ENCODE measurements around the gene MAP4K4.

MAP4K4 gene

DNA sequence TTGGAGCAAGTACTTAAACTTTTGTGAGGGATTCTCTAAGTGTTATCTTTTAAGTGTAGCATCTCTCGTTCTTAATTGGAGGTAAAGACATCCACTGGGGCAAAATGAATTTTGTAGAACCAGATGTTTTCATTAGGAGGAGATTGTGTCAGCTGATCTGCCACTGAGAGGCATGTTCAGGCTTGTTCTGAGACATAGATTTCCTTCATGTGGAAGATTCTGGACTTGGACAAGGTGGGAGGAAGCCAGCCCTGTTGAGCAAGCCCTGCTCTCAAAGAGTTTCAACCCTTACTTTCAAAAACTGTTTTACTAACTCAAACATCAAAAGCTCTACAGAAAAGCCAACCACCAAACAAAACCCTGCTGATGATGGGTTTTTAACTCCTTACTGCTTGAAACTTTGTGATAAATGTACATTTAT lies 6.5 kb downstream of the MAP4K4 start:
- TF ChIP-seq, protein P1, sequence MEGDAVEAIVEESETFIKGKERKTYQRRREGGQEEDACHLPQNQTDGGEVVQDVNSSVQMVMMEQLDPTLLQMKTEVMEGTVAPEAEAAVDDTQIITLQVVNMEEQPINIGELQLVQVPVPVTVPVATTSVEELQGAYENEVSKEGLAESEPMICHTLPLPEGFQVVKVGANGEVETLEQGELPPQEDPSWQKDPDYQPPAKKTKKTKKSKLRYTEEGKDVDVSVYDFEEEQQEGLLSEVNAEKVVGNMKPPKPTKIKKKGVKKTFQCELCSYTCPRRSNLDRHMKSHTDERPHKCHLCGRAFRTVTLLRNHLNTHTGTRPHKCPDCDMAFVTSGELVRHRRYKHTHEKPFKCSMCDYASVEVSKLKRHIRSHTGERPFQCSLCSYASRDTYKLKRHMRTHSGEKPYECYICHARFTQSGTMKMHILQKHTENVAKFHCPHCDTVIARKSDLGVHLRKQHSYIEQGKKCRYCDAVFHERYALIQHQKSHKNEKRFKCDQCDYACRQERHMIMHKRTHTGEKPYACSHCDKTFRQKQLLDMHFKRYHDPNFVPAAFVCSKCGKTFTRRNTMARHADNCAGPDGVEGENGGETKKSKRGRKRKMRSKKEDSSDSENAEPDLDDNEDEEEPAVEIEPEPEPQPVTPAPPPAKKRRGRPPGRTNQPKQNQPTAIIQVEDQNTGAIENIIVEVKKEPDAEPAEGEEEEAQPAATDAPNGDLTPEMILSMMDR (conservative IDR thresholded peaks at IDR 0.05), result no peak
- TF ChIP-seq ZFX (IDR thresholded peaks at IDR 0.05), result no peak
- H3K27ac ChIP-seq, result no peak overlapping the region

DNA sequence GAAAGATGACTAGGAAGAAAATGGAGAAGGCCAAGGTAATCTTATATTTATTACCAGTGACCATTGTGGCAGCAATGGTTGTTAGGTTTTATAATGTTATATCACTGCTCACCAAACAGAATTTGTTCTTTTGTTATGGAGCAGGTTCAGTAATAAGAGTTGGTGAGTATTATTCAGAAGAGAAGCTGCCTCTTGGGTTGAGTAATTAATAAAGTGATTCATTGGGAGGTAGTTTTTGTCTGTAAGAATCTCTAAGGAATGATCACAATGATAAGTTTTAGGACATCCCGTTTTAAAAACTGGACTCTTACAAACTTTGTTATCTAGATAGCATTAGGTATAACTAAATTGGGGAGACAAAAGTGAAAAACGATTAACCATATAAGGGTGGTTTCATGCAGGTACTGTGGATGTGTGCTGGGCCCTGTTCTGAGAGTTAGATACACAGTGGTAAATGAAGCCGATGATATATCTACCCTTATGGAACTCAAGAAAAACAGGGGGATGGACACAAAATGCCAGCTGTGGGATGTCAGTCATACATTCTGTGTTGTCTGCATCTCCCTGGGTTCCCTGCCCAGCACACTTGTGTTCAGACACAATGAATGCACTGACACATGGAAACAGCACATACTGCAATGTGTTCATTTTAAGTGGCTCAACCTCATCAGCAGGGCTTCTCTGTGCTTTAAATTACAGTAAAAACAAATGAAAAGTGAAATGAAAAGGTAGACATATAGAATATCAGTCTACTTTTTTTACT lies 7.5 kb downstream of the MAP4K4 start:
- TF ChIP-seq ZFX (IDR thresholded peaks at IDR 0.05), result no peak
- TF ChIP-seq, protein P1 (conservative IDR thresholded peaks at IDR 0.05), result no peak
- no peak overlapping the region for H3K27ac ChIP-seq

DNA sequence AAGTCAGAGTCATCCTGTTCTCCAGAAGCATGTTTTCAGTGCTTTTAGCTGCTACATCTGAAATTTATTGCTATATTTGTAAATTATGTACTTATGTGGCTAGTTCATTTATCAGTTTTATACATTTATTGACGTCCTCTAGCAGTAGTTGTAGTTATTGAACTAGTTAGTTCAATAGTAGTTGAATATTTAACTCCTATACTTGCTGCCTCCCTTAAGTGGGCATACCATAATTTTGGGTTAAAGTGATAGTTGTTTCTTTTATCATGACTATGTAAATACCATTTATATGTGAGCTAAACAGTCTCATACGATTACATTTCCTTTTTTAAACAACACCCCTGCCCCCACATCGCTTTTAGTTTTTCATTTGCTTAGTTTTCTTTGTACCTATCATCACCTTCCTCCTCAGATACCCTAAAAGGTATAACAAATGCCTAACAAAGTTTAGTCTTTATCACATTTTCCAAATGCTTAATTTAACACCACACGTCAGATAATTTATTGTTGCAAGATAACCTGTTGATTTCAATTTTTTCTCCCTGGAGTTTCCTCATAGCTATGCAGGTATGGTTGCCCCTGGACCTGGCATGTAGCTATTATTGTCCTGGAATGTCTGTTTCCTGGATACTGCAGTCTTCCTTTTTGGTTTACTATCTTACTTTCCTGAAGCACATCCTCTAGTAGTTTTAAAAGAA lies 8.8 kb downstream of the MAP4K4 start:
- TF ChIP-seq ZFX (IDR thresholded peaks at IDR 0.05), result no peak
- TF ChIP-seq, protein P1 (conservative IDR thresholded peaks at IDR 0.05), result no peak
- H3K27ac ChIP-seq, result no peak overlapping the region

DNA sequence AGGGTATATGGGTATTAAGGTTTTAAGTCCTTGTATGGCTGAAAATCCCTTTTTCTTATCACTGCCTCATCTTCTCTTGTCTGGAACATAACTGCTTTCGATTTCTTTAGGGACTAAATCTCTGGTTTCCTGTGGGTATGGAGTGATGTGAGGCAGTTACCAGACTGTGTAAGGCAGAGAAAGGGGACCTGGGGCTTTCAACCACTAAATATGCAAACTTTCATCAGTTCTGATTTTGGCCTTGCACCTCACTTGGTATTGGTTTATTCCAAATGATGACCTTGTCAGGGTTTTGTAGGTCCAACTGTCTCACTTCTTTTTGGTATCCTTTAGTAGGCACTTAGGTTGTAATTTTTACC lies 9.3 kb downstream of the MAP4K4 start:
- no peak for TF ChIP-seq ZFX (IDR thresholded peaks at IDR 0.05)
- TF ChIP-seq, protein P1 (conservative IDR thresholded peaks at IDR 0.05), result no peak
- H3K27ac ChIP-seq, result no peak overlapping the region

DNA sequence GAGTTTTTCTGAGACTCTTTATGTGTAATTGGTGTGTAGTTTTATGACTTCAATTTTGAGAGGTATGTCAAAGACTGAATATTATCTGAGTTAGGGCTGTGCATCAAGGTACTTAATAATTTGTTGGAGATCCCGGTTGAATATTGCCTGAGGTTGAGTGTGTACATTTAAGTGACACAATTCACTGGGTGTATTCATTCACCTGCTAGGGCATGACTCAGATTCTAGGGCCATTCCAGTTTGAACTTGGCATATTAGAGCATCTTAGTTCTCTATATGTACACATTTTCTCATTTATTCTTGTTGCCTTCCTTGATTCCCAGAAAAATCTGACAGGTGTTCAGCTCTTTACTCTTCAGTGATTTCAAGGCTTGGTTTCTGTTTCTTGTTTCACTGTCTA lies 12.5 kb downstream of the MAP4K4 start:
- no peak overlapping the region for H3K27ac ChIP-seq
- TF ChIP-seq, protein P1 (conservative IDR thresholded peaks at IDR 0.05), result no peak
- TF ChIP-seq ZFX (IDR thresholded peaks at IDR 0.05), result no peak

DNA sequence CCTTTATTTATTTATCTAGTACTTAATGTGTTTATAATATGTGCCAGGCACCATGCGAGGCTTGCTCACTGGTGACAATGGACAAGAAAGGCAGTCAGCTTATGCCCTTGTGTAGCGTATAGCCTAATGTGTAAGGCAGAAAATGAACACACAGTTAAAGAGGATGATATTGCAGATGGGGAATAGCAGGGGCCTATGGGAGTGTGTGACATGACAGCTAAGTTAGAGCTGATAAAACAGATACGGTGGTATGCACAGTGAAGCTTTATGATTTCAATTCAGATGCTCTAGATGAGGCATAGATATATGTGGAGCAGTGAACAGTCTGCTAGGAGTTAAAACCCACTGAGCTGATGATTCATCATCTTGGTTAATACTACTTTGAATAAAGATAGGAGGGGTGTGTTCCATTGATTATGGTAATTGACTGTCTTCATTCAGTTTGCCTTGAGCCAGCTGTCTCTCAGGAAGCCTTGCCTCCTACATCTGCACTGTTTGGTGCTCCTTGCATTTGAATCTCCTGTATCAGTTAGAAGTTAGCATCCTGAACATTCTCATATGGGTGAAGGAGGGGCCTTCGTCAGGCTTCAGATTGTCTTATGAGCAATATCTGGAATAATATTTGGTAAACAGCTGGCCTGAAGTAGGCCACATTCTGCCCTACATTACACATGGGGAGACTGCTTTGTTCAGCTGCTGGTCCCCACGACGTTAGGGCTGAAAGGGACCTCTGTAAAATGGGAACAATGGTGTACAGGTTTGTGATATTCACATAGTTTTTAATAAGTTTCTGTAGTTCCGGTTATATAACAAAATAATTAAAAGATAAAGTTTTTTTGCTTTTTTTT lies 13.2 kb downstream of the MAP4K4 start:
- no peak overlapping the region for H3K27ac ChIP-seq
- TF ChIP-seq, protein P1 (conservative IDR thresholded peaks at IDR 0.05), result no peak
- no peak for TF ChIP-seq ZFX (IDR thresholded peaks at IDR 0.05)

Measured in C4-2B (cell line).